ENCODE results near the gene C8B.

C8B gene

GRCh38 chr1:56970280-56970679 lies 4.5 kb upstream of the C8B start:
- FAIRE-seq = no peak

- no peak for FAIRE-seq
These were observed 3.2 kb upstream of the C8B start for GRCh38 chr1:56968878-56969495.

GRCh38 chr1:56967900-56968832 lies 2.4 kb upstream of the C8B start:
- no peak for FAIRE-seq

DNA sequence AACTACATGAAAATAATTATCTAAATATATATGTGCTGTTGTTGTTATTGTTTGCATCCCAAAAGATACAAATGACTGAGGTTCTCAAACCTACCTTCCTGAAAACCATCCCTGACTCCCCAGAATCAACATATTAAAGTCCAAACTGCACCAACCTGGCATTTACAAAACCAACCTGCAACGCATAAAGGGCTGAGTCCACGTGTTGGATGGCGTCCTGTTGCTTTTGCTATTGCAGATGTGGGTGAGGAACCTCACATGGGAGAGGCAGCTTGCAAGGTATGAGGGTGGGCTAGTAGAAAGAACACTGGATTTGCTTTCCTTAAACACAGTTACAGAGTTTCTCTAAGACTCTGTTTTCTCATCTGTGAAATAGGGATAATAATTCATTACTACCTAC lies 1.5 kb upstream of the C8B start:
- FAIRE-seq = no peak

DNA sequence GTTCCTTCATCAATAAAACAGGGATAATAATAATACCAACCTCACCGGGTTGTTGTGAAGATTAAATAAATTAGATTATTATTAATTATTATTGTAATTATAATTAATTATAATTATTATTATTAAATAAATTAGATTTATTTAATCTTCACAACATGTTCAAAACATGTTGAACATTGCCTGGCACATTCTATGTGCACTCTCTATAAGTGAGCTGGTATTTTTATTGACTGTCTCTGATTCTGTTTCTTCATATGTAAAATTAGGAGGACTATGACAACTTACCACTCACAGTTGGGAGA lies 834 bp upstream of the C8B start:
- FAIRE-seq = no peak

- no peak for FAIRE-seq
These were observed 624 bp downstream of the C8B start for GRCh38 chr1:56965191-56965590.

DNA sequence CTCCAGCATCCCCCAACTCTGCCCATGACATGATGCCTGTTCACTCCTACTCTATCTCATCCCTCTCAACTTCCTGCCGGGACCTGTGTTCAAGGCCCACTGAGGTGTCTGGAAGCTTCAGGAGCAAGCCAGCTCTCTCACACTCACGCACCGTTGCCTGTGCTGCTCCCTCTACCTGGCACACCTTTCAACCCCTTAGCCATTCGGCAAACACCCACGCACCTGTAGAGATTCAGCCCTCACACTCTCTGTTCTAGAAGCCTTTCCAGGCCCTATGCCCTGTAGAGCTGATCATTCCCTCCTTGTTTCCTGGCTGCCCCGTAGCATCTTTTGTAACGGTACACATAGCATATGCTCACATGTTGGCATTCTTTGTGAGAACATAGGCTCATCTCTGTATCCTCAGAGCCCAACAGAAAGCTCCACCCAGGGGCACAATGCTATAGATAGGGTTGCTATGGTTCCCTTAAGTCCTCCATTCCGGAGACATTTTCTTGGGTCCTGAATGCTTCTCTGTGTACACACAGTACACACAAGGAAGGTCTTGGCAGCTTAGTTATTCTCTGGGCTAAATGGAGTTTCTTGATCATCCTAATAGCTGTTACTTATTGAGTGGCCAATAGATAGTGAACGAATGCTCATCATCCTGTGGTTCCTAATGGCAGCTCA lies 1.3 kb downstream of the C8B start:
- no peak for FAIRE-seq

DNA sequence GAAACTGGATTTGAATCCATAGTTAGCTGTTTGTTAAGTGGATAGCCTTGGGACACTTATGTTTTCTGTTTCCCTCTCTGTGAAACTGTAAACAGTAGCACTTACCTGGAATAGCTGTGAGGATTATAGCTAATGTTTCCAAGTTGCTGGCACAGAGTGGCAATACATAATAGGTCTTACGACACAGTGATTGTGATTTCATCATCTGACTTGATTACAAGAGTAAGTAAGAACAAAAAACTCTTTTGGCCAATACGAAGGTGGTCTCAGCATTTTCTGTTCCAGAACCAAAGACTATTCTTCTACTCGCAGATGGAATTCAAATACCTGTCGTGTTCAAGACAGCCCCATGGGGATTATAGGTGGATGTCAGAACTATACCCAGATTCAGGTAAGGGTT lies 2.1 kb downstream of the C8B start:
- no peak for FAIRE-seq

DNA sequence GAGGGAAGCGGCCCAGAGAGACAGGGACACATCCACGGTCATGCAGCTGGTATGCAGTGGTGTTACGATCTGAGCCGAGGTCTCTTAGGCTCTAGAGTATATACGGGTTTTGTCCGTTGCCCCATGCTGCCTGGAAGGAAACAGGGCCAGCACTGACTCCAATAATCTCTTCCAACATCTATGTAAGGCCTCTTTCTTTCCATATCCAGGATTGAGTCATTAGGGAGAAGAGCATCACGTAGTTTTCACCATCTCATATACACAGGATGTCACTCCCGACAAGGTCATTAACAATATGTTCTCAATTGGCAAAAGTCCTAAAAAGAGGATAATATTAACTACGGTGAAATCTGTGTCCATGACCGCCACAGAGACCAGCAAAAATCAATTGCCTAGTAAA lies 4.4 kb downstream of the C8B start:
- FAIRE-seq = no peak

- no peak for FAIRE-seq
These were observed 7.3 kb downstream of the C8B start for GRCh38 chr1:56958526-56958925.

DNA sequence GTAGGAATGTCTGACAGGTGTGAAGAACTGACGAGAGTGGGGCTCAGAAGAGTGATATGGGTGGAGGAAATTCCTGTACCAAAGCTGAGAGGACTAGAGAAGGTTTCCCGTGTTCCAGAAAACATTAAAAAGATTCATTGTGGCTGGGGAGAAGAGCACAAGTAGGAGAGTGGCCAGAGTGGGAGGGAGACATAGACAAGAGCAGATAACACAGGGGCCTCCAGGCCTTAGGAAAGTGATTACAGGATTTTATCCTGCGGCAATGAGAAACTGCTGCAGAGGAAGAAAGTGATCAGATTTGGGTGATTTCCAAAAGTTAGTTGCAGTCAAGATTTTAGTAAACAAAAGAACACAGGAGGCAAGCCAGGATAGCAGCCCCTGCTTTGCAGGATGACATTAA lies 7.9 kb downstream of the C8B start:
- FAIRE-seq = no peak

DNA sequence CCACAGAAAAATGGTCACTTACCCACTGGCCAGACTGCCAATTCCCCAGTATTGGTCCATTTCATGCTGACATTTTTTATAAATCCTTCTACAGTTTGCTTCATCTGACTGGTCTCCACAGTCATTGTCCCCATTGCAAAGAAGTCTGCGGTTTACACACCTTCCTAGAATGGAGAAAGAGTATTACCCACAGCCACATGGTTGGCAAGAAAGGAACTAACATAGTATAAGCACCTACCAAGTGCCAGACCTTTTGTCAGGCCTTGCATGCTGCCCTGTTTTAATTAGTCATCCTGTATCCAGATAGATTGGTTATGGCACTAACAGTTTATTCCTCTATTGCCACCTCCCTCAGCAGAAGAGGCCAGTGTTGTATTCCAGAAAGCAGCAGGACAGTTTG lies 11.2 kb downstream of the C8B start:
- no peak for FAIRE-seq

- no peak for FAIRE-seq
These were observed 12.4 kb downstream of the C8B start for GRCh38 chr1:56953386-56953785.

- no peak for FAIRE-seq
These were observed 13.3 kb downstream of the C8B start for GRCh38 chr1:56952501-56952900.

DNA sequence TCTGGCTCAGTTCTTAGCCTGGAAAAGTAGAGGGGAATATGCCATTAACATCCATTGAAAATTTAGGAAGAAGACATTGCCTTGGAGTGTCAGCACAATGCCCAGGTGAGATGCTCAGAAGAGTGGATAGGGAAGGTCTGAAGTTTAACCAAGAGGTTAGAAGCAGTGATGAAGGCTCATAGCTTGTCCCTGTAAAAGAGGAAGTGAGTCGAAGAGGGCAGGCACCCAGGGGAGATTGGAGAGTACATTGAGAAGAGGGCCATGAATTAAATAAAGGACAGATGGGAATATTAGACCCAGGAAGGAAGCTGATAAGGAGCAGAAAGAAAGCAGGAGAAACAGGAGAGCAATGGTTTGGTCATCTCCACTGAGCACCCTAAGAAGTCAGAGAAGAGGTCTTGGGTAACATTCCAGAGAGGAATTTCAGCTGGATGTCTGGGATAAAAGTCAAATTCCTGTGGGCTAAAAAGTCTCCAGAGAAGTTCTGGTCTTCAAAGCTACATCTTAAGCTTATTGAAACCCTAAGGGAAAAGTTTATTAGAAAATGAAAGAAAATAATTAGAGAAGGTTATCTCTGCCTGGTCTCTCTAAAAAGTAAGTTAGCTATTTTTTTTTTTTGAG lies 17.3 kb downstream of the C8B start:
- FAIRE-seq = no peak

GRCh38 chr1:56940039-56940438 lies 25.8 kb downstream of the C8B start:
- FAIRE-seq = no peak

GRCh38 chr1:56939209-56939608 lies 26.6 kb downstream of the C8B start:
- FAIRE-seq = no peak

- no peak for FAIRE-seq
These were observed 27.2 kb downstream of the C8B start for GRCh38 chr1:56938646-56939045.

- no peak for FAIRE-seq
These were observed 31.3 kb downstream of the C8B start for GRCh38 chr1:56934430-56935060.

DNA sequence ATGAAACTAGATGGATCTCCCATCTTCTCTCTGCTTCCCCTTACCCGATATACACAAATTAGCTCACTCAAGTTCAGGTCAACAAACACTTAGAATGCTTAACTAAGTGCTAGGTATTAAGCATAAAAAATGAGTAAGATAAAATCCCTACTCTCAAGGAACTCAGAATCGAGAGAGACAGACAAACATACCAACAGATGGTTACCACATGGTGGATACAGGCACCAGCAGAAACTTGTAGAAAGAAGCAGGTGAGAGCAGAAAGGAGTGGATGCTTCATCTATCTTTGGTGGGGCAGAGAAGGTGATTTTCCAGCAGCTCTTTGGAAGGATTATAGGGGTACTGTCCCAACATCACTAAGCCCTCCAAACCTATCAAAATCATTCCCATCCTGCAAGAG lies 32.2 kb downstream of the C8B start:
- FAIRE-seq = no peak

DNA sequence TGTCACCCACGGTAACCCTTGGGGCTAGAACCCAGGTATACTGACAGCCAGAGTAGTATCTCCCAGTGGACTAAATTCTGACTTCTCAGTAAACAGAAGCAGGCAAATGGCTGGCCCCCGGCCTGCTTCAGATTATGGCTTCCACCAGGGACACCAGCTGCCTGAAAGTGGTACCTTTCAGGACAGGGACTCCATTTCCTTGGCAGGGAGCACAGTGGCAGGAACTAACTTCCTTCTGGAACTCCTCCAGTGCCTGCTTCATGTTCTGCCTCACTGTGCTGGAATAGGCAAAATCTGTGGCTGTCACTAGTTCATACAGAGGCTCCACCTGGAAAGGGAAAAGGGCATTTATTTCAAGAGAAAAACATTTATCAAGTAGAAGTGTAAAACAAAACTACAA lies 32.7 kb downstream of the C8B start:
- FAIRE-seq = no peak

GRCh38 chr1:56931686-56932085 lies 34.1 kb downstream of the C8B start:
- no peak for FAIRE-seq

- no peak for FAIRE-seq
These were observed 34.6 kb downstream of the C8B start for GRCh38 chr1:56931211-56931610.

Measured in A204.1 (cell line).